ENCODE results near the gene SMIM44. TPM values are rescaled to one million over a fixed set of nuclear protein-coding genes. Genes with fewer than 3 reads are reported as not detected.
A peak's percentile ranks its signal among the peaks of the same experiment; 100 is the strongest.

The SMIM44 gene
- total RNA-seq, 2 experiments from 2014 or later = not detected

GRCh38 chr19:3505598-3506383, 22.6 kb upstream of the SMIM44 start, which contains the start of gene FZR1:
FZR1 (plus strand) TSS chr19:3506311; CDS start chr19:3522990, 16,679 bp downstream.
- Mint-ChIP-seq H3K27me3 (ENCODE audit: low read depth) (no peaks in the 10 kb centered on the region), H3K36me3 (ENCODE audit: low read depth) (peaks cover 10% of the 10 kb centered on the region), H3K4me3 (peak within 1 kb of the TSS; percentile 90), H3K27ac (peak within 1 kb of the TSS; percentile 92), H3K9me3 (no peaks in the 10 kb centered on the region), H3K4me1 (ENCODE audit: low read depth) (peaks cover 39% of the 10 kb centered on the region)
- DNase-seq = peak; percentile 99
- CTCF ChIA-PET = interaction anchor here (1.1 kb wide), 1 partner anchor 20 kb away, joined by 3 read pairs; no protein-coding TSS in a partner anchor
- intact Hi-C loops (cut with micrococcal nuclease) = loop anchor here (1.0 to 5.0 kb wide), 6 partner anchors 51 to 967 kb away; partner anchors contain the start of genes HDGFL2, HMG20B, MFSD12 and ZBTB7A

GRCh38 chr19:3504735-3505134, 21.5 kb upstream of the SMIM44 start:
- H3K27me3 Mint-ChIP-seq (ENCODE audit: low read depth) = no peaks in the 10 kb centered on the region
- intact Hi-C loops (cut with micrococcal nuclease) = loop anchor here (5.0 kb wide), 3 partner anchors 308 to 968 kb away; partner anchors contain the start of genes HDGFL2 and ZBTB7A
- peak overlapping the region; percentile 90 for H3K4me3 Mint-ChIP-seq
- H3K27ac Mint-ChIP-seq = no peak overlapping the region
- no peak for DNase-seq
- peaks cover 38% of the 10 kb centered on the region for H3K4me1 Mint-ChIP-seq (ENCODE audit: low read depth)
- H3K36me3 Mint-ChIP-seq (ENCODE audit: low read depth) = peaks cover 7% of the 10 kb centered on the region
- no peaks in the 10 kb centered on the region for H3K9me3 Mint-ChIP-seq
- CTCF ChIA-PET = interaction anchor here (1.1 kb wide), 2 partner anchors 13 to 19 kb away, joined by 3 read pairs; no protein-coding TSS in a partner anchor

- intact Hi-C loops (cut with micrococcal nuclease) = no loop called here
- Mint-ChIP-seq H3K27me3 (ENCODE audit: low read depth) (no peaks in the 10 kb centered on the region), H3K4me3 (no peak overlapping the region), H3K27ac (no peak overlapping the region), H3K4me1 (ENCODE audit: low read depth) (peaks cover 34% of the 10 kb centered on the region), H3K36me3 (ENCODE audit: low read depth) (peaks cover 5% of the 10 kb centered on the region), H3K9me3 (no peaks in the 10 kb centered on the region)
- DNase-seq = no peak
- CTCF ChIA-PET = interaction anchor here (0.9 to 1.1 kb wide), 2 partner anchors 18 to 42 kb away, joined by 3 read pairs; no protein-coding TSS in a partner anchor
These were observed 19.9 kb upstream of the SMIM44 start for GRCh38 chr19:3503036-3503572.

DNA sequence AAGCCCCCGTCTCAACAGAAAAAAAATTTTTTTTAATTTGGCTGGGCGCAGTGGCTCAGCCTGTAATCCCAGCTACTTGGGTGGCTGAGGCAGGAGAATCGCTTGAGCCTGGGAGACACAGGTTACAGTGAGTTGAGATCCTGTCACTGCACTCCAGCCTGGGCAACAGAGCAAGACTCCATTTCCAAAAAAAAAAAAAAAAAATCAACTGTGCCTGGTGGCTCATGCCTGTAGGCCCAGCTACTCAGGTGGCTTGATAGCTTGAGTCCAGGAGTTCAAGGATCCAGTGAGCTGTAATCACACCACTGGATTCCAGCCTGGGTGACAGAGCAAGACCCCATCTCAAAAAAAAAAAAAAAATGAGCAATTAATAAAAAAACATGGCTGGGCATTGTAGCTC, 18.5 kb upstream of the SMIM44 start:
- H3K9me3 Mint-ChIP-seq = no peaks in the 10 kb centered on the region
- H3K27me3 Mint-ChIP-seq (ENCODE audit: low read depth) = no peaks in the 10 kb centered on the region

GRCh38 chr19:3500429-3501101, 17.3 kb upstream of the SMIM44 start, which contains the start of gene DOHH:
DOHH (minus strand) TSS chr19:3500674; CDS start chr19:3496814, 3,860 bp downstream.
- intact Hi-C loops (cut with micrococcal nuclease) = no loop called here
- Mint-ChIP-seq H3K27ac (peak within 1 kb of the TSS; percentile 92), H3K27me3 (ENCODE audit: low read depth) (no peaks in the 10 kb centered on the region), H3K9me3 (no peaks in the 10 kb centered on the region), H3K4me3 (peak within 1 kb of the TSS; percentile 88), H3K36me3 (ENCODE audit: low read depth) (peaks cover 13% of the 10 kb centered on the region), H3K4me1 (ENCODE audit: low read depth) (peaks cover 30% of the 10 kb centered on the region)
- CTCF ChIA-PET = interaction anchor here (0.6 to 0.9 kb wide), 3 partner anchors 16 to 126 kb away, joined by 3 to 4 read pairs (median 4); no protein-coding TSS in a partner anchor
- DNase-seq = peak; percentile 98

More for the DNA sequence above, 18.5 kb upstream of the SMIM44 start:
- DNase-seq = no peak
- intact Hi-C loops (cut with micrococcal nuclease) = no loop called here
- no peak overlapping the region for H3K4me3 Mint-ChIP-seq
- CTCF ChIA-PET = interaction anchor here (0.6 to 1.2 kb wide), 3 partner anchors 57 to 197 kb away, joined by 3 to 5 read pairs (median 4); no protein-coding TSS in a partner anchor
- peaks cover 31% of the 10 kb centered on the region for H3K4me1 Mint-ChIP-seq (ENCODE audit: low read depth)
- H3K36me3 Mint-ChIP-seq (ENCODE audit: low read depth) = peaks cover 5% of the 10 kb centered on the region
- H3K27ac Mint-ChIP-seq = no peak overlapping the region

DNA sequence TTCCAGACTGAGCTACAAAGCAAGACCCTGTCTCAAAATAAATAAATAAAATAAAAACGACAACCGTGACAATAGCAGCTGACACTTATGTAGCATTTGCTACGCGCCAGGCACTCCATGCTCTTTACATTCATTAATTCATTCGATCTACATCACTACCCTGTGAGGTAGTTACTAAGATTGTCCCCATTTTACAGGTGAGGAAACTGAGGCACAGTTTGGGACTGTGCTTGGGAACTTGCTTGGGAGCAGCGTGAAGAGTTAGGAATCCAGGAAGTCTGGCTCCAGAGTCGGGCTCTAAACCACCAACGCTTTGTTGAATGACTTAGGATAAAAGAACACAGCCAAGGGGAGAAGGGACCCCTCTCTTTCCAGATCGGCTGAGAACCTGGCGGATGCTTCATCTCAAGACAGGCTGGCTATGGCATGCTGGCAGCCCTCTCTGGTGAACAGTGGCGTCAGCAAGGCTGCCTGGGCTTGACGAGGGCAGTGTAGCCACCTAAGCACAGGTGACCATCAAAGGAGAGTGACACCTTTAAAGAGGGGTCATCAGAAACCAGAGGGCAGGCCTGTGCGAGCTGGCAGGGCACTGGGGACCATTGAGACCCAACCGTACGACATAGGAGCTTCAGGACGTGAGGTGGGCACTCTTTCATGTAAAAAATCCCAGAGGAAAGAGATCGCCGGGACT, 16.6 kb upstream of the SMIM44 start:
- H3K36me3 Mint-ChIP-seq (ENCODE audit: low read depth) = peaks cover 18% of the 10 kb centered on the region
- CTCF ChIA-PET = interaction anchor here (0.9 kb wide), 1 partner anchor 15 kb away, joined by 4 read pairs; no protein-coding TSS in a partner anchor
- H3K9me3 Mint-ChIP-seq = no peaks in the 10 kb centered on the region
- H3K27ac Mint-ChIP-seq = peak overlapping the region; percentile 92
- no peak for DNase-seq
- no peaks in the 10 kb centered on the region for H3K27me3 Mint-ChIP-seq (ENCODE audit: low read depth)
- peak overlapping the region; percentile 88 for H3K4me3 Mint-ChIP-seq
- intact Hi-C loops (cut with micrococcal nuclease) = no loop called here
- peaks cover 32% of the 10 kb centered on the region for H3K4me1 Mint-ChIP-seq (ENCODE audit: low read depth)

DNA sequence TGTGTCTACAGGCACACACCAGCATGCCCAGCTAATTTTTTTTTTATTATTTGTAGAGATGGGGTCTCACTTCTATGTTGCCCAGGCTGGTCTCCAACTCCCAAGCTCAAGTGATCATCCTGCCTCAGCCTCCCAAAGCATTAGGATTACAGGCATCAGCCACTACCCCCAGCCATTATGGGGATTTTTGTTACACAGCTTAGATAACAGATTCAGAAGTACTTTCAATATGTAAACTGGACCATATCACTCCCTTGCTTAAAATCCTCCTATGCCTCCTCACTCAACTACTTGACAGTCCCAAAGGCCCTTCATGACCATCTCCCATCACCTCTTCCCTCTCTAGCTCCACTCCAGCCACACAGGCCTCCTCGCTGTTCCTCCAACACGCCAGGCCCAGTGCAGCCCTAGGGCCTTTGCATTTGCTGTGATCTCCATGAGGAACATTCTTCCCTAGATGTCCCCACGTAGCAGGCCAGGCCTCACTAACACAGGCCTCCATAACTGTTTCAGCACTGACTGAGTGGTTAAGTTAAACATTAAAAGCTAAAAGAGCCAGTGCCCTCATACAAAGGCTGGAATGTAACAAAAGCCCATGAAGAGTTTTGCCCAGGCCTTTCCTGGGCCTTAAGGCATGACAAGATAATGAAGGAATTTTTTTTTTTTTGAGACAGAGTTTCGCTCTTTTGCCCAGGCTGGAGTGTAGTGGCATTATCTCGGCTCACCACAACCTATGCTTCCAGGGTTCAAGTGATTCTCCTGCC, 14.7 kb upstream of the SMIM44 start:
- CTCF ChIA-PET = interaction anchor here (0.6 to 0.8 kb wide), 3 partner anchors 174 to 355 kb away, joined by 3 to 6 read pairs (median 3); no protein-coding TSS in a partner anchor

DNA sequence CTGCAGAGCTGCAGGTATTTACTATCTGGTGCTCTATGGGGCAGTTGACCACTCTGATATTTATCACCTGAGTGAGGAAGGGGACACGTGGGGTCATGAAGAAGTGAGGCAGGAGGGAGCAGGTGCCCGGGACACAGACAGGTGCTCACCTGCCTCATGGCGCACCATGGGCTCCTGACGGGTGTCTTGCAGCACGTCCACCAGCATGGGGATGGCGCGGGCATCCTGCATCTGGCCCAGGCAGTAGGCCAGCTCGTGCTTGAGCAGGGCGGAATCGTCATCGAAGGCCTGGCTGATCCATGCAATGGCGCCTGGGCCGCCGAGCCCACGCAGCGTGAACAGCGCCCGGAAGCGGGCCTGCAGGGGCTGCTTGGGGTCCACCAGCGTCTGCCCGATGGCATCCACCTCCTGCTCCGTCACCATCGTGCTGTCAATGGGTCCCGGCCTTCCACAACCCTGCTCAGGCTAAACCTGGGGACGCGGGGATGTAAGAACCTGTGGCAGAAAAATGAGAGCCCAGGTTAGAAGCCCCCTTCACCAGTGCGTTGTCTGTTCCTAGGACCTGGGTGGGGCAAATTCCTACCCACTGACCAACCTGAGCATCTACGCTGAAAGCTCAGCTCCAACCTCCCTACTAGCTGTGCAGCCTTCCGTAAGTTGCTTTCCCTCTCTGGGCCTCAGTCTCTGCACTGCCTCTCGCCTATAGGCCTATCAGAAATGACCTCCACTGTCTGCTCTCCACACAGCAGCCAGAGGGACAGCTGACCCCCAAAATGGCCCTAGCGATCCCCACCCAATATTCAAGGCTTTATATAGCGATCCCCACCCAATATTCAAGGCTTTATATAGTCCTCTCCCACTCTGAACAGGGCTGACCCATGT, 13.4 kb upstream of the SMIM44 start:
- no peak overlapping the region for H3K27ac Mint-ChIP-seq
- no peak overlapping the region for H3K4me3 Mint-ChIP-seq
- intact Hi-C loops (cut with micrococcal nuclease) = no loop called here

More for the DNA sequence above, 14.7 kb upstream of the SMIM44 start:
- no peaks in the 10 kb centered on the region for H3K27me3 Mint-ChIP-seq (ENCODE audit: low read depth)
- H3K9me3 Mint-ChIP-seq = no peaks in the 10 kb centered on the region
- H3K27ac Mint-ChIP-seq = no peak overlapping the region
- H3K36me3 Mint-ChIP-seq (ENCODE audit: low read depth) = peaks cover 22% of the 10 kb centered on the region
- intact Hi-C loops (cut with micrococcal nuclease) = no loop called here
- no peak overlapping the region for H3K4me3 Mint-ChIP-seq
- peaks cover 38% of the 10 kb centered on the region for H3K4me1 Mint-ChIP-seq (ENCODE audit: low read depth)
- no peak for DNase-seq

DNA sequence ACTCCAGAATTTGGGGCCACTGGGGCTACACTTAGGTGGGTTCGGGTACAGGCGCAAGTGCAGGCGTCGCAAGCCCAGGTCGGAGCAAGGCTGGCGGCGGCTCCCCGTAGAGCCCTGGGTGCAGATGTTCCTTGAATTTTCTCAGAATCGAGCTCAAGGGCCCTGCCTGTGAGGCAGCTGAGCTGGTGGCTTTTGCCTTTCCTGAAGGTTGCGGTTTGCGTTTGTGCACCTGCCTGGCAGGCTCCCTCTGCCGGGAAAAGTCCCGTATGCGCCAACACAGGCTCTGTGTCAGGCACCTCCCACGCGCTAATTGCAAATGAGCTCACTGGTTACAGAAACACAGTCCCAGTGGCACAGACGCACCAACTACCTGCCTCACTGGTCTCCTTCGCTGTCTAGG, 11.3 kb upstream of the SMIM44 start:
- peak; percentile 91 for DNase-seq
- CTCF ChIA-PET = interaction anchor here (0.6 to 2.1 kb wide), 8 partner anchors 9 to 963 kb away, joined by 3 to 19 read pairs (median 4); no protein-coding TSS in a partner anchor
- peaks cover 28% of the 10 kb centered on the region for H3K4me1 Mint-ChIP-seq (ENCODE audit: low read depth)
- no peaks in the 10 kb centered on the region for H3K27me3 Mint-ChIP-seq (ENCODE audit: low read depth)
- intact Hi-C loops (cut with micrococcal nuclease) = no loop called here
- H3K9me3 Mint-ChIP-seq = no peaks in the 10 kb centered on the region
- H3K27ac Mint-ChIP-seq = peak overlapping the region; percentile 86
- peak overlapping the region; percentile 45 for H3K4me3 Mint-ChIP-seq
- peaks cover 28% of the 10 kb centered on the region for H3K36me3 Mint-ChIP-seq (ENCODE audit: low read depth)

More for the DNA sequence above, 13.4 kb upstream of the SMIM44 start:
- Mint-ChIP-seq H3K36me3 (ENCODE audit: low read depth) (peaks cover 28% of the 10 kb centered on the region), H3K27me3 (ENCODE audit: low read depth) (no peaks in the 10 kb centered on the region), H3K9me3 (no peaks in the 10 kb centered on the region), H3K4me1 (ENCODE audit: low read depth) (peaks cover 38% of the 10 kb centered on the region)
- DNase-seq = no peak
- CTCF ChIA-PET = interaction anchor here (0.6 kb wide), 1 partner anchor 191 kb away, joined by 3 read pairs; no protein-coding TSS in a partner anchor

- intact Hi-C loops (cut with micrococcal nuclease) = no loop called here
- H3K9me3 Mint-ChIP-seq = no peaks in the 10 kb centered on the region
- peak overlapping the region; percentile 86 for H3K27ac Mint-ChIP-seq
- peaks cover 28% of the 10 kb centered on the region for H3K36me3 Mint-ChIP-seq (ENCODE audit: low read depth)
- no peaks in the 10 kb centered on the region for H3K27me3 Mint-ChIP-seq (ENCODE audit: low read depth)
- peak; percentile 75 for DNase-seq
- peak overlapping the region; percentile 45 for H3K4me3 Mint-ChIP-seq
- H3K4me1 Mint-ChIP-seq (ENCODE audit: low read depth) = peaks cover 25% of the 10 kb centered on the region
- CTCF ChIA-PET = interaction anchor here (0.6 to 2.1 kb wide), 4 partner anchors 9 to 74 kb away, joined by 5 to 19 read pairs (median 6); no protein-coding TSS in a partner anchor
These were observed 10.8 kb upstream of the SMIM44 start for GRCh38 chr19:3494051-3494450.

Data from activated naive CD4-positive, alpha-beta T cell treated with anti-CD3 and anti-CD28 coated beads for 36 hours (primary cell).